GM19438 (cell line): Measurements from ENCODE around the gene PAX6.

ENCODE experiments used
- ATAC-seq: cut with Tn5 transposase; IDR thresholded peaks from one replicate; pipeline ENCODE4 v1.9.1; 2021; ENCODE audit warnings: low read depth; ENCODE audit not compliant: unreplicated experiment

The PAX6 gene

GRCh38 chr11:31810779-31811647 is at the start of gene PAX6:
PAX6 (minus strand) TSS chr11:31811322; CDS start chr11:31806411, 4,911 bp downstream.
- peak; percentile 61 for ATAC-seq

- no peak for ATAC-seq
Observed at GRCh38 chr11:31860391-31860790, 49.3 kb upstream of the PAX6 start.

GRCh38 chr11:31856248-31856647 is 45.1 kb upstream of the PAX6 start:
- ATAC-seq: no peak

GRCh38 chr11:31855466-31855865 is 44.3 kb upstream of the PAX6 start:
- ATAC-seq: no peak

- ATAC-seq: no peak
Observed at GRCh38 chr11:31850365-31850764, 39.2 kb upstream of the PAX6 start.

- no peak for ATAC-seq
Observed at GRCh38 chr11:31847761-31848160, 36.6 kb upstream of the PAX6 start.

DNA sequence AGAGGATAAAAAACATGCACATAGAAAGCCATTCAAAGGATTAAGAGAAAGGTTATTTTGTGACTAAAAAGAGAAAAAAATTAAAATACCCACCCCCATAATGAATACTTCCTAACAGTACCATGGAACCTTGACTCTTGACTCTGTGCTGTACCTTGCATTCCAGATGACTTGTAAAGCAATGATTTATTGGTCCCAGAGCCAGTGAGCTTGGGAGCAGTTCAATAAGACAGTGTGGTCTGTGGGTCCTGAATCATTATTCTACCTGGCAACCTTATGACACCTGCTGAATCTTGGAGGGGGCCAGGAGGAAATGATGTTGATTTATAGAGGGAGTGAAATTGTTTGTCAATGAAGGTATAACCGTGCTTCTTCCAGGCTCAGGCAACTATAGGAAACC is 34.2 kb upstream of the PAX6 start:
- no peak for ATAC-seq

DNA sequence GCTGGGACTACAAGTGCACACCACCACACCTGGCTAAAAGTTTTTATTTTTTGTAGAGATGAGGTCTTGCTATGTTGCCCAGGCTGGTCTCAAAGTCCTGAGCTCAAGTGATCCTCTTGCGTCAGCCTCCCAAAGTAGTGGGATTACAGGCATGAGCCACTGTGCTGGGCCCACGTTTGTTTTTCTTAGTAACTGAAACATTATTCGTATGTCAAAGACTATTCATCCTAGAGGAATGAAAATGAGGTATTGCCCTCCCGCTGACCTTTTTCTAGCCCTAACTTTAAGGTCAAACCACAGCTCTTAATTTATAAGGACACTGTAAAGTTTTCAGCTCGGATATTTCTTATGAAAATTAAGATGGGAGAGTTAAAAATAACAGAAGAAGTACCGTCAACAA is 33.2 kb upstream of the PAX6 start:
- no peak for ATAC-seq

GRCh38 chr11:31841435-31841834 is 30.3 kb upstream of the PAX6 start:
- no peak for ATAC-seq

DNA sequence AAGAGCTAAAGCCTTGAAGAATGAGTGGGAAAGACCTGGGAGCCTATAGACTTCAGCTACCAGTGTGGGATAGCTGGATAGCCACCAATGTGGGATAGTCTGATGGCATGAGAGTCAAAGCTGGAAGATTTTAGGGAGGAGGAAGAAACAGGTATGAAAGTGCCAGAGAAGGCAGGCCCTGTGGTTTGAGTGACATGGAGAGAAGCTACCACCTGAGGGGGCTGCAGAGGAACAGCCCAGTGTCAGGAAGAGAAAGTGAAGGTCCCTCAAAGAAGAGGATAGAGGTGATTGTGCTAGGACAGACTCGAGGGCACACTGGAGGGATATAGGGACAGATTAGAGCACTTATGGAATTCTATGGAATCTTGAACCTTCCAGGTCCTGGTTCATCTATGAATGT is 23.1 kb upstream of the PAX6 start:
- ATAC-seq: no peak

GRCh38 chr11:31830406-31830805 is 19.3 kb upstream of the PAX6 start:
- no peak for ATAC-seq

DNA sequence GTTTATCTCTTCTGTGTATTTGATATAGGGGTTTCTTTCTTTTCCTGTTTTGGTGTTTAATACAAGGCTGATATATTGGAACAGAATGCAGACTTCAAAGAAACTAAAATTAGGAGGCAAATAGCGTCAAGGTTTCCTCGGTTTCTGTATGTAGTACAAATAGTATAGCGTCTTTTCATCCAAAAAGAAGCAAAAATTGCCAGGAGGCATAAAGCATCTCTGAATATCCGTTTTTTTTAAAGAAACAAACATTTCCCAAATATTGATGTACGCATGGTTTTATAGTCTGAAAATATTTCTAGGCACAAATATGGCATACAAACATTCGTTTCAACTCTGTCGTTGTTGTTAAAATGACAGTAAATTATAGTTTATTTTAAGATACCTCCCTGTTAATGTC is 17.1 kb upstream of the PAX6 start:
- no peak for ATAC-seq

GRCh38 chr11:31827455-31828206 is 16.5 kb upstream of the PAX6 start:
- no peak for ATAC-seq

DNA sequence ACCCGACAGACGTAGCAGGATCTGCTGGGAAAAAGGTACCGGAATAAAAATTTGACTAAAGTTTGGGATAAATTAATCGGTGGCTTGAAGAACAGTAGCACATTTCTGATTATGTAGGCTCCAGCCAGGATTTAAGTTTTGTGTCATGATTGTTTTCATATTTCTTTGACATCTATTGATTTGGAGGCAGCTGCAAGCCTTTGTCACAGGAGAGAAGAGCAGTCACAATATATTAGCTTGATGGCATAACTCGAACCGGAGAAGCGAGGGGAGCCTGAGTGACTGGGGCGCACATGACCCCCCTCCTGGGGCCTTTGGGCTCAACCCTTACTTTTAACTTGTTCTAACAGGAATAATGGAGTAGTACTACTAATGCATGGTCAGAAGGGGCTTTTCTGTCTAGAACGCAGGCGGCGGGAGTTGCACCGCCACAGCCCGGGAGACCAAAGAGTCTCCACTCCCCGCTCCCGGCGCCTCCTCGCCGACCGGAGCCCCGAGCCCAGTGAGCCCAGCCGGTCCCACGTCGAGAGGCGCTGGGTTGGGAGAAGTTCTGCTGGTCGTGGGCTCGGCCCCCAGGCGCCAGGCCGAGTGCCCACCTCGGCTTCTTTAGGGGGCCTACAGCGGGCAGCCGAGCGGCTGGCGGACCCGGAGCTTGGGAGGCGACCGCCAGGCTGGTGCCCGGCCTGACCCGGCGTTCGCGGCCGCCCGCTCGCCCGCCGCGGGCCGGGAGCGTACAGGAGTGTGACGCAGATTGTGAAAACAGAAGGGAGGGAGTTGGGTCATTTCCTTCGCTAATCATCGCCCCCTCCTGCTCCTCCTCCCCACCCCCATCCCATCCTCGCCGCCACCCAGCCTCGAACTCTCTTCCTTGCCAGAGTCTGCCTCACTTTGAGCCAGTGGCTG is 15.7 kb upstream of the PAX6 start:
- no peak for ATAC-seq

- no peak for ATAC-seq
Observed at GRCh38 chr11:31825838-31826484, 14.8 kb upstream of the PAX6 start.

- ATAC-seq: no peak
Observed at GRCh38 chr11:31824879-31825837, 14.0 kb upstream of the PAX6 start.

GRCh38 chr11:31824332-31824878 is 13.3 kb upstream of the PAX6 start:
- ATAC-seq: no peak

- ATAC-seq: no peak
Observed at GRCh38 chr11:31823644-31824331, 12.7 kb upstream of the PAX6 start.
